GM13976 (cell line): ENCODE results near the gene DDT.
"Not testable (repeated sequence)": the region's sequence is repeated elsewhere in the genome, so short reads cannot be mapped to it uniquely, and the experiment has no call there.

ENCODE experiments used
- DNase-seq: peaks from one replicate; pipeline ENCODE4 v3.0.0; 2012; ENCODE audit warnings: low spot score
- in situ Hi-C: fragments of 300-500 bp; cut with MboI; formaldehyde crosslinking; loops from one replicate; pipeline ENCODE4 v1.12.0; 2022; ENCODE audit warnings: low sequenced_read_pairs, mixed read lengths, inconsistent platforms; ENCODE audit not compliant: unreplicated experiment
- TF ChIP-seq, protein P1 (sequence below): IDR thresholded peaks from 2 replicates; pipeline ENCODE4 v1.5.1; 2012; ENCODE audit warnings: borderline replicate concordance, mild to moderate bottlenecking; ENCODE audit not compliant: insufficient read depth; ENCODE audit errors: extremely low read depth, missing control alignments, control extremely low read depth

DDT gene

DNA sequence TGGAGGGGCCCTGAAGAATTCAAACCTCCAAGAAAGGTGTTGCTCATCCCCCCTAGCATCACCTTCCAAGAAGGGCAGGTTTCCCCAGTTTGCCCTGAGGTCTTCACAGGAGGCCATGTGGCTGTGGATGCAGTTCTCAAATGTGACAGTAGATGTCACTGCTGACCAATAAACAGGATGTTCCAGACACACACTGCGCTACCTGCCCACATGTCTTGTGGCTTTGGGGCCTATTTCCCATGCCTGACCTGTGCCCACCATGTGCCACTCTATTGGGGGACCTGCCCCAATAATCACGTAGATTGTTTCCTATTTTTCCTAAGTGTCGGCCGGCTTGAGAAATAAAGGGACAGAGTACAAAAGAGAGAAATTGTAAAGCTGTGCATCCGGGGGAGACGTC, 10.2 kb upstream of the DDT start:
- TF ChIP-seq, protein P1, sequence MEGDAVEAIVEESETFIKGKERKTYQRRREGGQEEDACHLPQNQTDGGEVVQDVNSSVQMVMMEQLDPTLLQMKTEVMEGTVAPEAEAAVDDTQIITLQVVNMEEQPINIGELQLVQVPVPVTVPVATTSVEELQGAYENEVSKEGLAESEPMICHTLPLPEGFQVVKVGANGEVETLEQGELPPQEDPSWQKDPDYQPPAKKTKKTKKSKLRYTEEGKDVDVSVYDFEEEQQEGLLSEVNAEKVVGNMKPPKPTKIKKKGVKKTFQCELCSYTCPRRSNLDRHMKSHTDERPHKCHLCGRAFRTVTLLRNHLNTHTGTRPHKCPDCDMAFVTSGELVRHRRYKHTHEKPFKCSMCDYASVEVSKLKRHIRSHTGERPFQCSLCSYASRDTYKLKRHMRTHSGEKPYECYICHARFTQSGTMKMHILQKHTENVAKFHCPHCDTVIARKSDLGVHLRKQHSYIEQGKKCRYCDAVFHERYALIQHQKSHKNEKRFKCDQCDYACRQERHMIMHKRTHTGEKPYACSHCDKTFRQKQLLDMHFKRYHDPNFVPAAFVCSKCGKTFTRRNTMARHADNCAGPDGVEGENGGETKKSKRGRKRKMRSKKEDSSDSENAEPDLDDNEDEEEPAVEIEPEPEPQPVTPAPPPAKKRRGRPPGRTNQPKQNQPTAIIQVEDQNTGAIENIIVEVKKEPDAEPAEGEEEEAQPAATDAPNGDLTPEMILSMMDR = peak; percentile 35
- in situ Hi-C loops = no loop called here
- DNase-seq = no peak

DNA sequence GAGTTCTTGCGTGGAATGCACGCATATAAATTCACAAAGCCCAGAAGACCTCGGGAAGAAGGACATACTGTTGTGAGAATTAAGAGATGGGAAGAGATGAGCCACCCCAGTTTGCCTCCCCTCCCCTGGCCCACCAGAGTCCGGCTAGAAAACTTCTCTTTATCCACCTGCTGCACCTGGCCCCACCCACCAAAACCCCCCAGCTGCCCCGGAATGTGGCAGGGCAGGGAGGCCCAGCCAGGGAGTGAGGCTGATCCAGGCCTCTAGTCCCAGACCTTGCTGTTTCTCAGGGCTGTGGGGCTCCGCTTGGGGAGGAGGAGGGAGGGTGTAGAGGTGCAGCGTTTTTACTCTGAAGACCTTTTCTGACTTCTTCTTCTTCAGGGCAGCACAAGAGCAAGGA, 6.3 kb upstream of the DDT start:
- in situ Hi-C loops, DNase-seq: not testable (repeated sequence)

DNA sequence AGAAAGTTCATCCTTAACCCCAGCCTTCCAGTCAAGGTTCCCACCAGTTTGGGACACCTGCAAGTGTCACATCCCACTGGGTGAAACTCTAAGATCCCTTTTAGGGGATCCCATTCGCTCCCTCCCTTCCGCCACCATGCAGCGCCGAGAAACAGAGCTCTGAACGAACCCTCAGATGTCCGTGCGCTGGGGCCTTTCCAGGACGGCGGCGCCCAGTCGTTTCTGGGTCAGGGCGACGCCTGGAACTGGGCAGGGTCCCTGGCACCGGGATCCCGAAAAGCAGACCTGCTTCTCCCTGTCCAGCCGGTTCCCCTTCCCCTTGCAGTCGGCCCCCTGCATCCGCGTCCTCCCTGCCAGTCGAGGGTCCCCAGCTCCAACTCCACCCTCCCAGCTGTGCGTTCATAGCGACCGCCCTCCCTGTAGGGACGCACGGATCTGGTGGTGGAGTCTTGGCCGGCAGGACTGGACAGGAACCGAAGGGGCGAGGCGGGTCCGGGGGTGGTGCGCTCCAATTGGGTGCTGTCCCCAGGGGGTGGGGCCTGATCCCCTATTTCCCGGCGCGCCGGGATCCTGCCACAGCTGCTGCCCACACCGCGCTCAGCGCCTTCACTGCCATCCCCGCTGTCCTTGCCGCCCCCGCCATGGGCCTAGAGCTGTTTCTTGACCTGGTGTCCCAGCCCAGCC, 5.5 kb upstream of the DDT start, which contains the start of gene GSTT2:
Gene GSTT2 (plus strand): TSS at position 578 of the 684 bp plus-strand sequence.
- in situ Hi-C loops, DNase-seq: not testable (repeated sequence)

DNA sequence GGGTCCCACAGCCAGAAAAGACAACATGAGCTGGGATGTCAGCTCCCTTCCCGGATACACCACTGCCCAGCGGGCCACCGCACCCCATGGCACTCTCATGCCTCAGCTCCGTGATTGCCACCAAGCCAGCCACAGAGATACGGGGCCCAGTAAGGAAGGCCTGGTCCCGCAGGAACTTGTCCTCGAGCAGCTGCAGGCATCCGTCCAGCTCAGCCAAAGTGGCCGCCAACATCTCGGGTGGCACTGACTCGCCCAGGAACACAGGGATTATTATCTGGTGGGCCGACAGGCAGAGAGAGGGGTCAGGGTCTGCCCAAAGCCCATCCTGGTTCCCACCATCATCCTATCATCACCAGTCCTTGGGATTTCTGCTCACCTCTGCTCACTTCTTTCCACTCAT, 3.1 kb upstream of the DDT start:
- DNase-seq, in situ Hi-C loops: not testable (repeated sequence)

DNA sequence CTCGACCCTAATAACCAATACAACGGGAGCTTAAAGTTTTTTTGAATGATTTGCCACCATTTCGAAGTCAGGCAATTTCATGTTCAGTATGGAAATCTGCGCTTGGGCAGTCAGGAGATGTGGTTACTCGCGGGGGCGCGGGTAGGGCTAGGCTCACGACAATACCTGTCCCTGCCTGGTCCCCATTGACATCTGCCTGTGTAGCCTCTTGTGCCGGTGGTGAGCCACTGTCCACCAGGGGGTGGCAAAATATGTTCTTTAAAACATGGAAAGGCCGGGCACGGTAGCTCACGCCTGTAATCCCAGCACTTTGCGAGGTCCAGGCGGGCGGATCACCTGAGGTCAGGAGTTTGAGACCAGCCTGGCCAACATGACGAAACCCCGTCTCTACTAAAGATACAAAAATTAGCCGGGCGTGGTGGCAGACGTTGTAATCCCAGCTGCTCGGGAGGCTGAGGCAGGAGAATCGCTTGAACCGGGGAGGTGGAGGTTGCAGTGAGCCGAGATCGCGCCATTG, 653 bp upstream of the DDT start:
- in situ Hi-C loops, DNase-seq: not testable (repeated sequence)

DNA sequence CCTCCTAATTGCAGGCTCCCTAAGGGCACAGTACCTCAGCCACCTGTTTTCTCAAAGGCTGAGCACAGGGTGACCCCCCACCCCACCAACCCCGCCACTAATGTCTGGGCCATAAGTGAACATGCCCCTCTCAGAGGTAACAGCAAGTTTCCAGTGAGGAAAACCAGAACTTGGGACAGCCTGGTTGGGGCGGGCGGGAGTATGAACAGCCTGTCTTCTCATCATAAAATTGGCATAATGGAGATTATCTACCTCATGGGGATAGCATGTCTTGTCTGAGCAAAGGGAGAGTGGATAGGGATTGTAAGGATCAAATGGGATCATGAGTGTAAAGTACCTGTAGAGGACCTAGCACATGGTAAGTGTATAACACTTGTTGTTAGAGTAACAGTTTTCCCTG, 2.3 kb downstream of the DDT start:
- in situ Hi-C loops, DNase-seq: not testable (repeated sequence)

DNA sequence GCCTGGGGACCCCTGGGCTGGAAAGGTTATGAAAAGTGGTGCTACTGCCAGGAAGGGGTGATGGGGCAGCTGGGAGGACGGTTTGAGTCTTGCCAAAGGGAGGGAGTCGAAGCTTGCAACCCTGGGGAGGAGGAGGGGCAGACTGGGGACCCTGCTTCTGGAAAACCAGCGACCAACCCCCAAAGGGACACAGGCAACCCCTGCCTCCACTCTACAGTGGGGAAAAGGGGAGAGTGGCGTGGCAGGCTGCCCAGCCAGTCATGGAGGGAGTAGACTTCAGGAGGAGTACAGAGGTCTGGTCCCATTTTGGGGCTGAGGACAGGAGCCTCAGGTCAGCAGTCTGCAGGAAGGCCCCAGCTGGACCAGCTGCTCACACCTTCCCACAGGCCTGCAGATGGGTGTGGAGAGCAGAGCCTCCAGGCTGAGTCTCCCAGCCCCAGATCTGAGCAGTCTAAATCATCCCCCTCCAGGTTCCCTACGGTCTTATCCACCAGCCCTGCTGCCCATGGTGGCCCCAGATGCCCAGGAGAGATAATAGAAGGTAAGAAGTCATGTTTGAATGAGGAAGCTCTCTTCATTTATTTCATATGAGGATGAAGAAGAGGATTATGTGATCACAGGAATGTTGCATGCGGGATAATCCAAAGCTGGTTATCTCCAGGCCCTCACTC, 3.3 kb downstream of the DDT start:
- TF ChIP-seq, protein P1 = no peak
- in situ Hi-C loops = no loop called here
- DNase-seq = no peak

DNA sequence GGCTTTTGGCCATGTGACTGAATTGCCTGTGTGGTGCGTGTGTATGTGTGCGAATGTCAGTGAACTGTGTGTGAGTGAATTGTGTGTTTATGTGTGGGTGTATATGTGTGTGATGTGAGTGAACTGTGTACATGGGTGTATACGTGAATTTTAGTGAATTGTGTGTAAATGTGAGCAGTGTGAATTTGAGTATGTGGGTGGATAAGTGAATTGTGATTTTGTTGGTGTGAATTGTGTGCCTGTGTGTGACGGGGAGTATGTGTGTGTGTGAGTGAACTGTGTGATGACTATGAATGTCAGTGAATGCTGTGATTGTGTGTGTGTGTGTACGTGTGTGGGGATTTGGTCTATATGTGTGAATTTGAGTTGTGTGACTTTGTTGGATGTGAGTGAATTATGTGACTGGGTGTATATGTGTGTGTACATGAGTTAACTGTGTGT, 4.0 kb downstream of the DDT start:
- in situ Hi-C loops = no loop called here
- DNase-seq = no peak
- TF ChIP-seq, protein P1 = no peak

DNA sequence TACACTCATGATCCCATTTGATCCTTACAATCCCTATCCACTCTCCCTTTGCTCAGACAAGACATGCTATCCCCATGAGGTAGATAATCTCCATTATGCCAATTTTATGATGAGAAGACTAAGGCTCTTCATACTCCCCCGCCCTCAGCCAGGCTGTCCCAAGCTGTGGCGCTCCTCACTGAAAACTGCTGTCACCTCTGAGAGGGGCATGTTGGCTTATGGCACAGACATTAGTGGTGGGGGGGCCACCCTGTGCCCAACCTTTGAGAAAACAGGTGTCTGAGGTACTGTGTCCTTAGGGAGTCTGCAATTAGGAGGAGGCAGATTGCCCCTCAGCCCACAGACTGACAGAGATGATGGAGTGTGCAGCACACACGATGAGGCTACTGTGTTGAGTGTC, 5.2 kb downstream of the DDT start:
- TF ChIP-seq, protein P1 = no peak
- in situ Hi-C loops = no loop called here
- DNase-seq = no peak

DNA sequence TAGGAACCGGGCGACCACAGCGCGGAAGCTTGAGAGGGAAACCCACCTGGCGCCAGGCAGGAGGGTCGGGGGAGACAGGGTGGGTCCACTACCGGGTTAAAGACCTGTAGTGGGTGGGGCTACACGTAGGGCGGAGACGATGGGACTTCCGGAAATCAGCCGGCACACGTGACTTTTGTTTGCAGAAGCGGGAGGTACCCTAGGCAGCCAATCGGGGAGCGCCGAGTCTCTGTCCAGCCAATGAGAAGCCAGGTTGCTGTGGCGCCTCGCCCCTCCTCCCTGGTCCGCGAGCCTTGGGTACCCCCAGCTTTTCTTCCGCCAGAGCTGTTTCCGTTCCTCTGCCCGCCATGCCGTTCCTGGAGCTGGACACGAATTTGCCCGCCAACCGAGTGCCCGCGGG, 7.7 kb downstream of the DDT start, which contains the start of gene DDTL:
Gene DDTL (plus strand): TSS at position 321 of the 400 bp plus-strand sequence. CDS start 27 bp downstream, at position 348.
- in situ Hi-C loops = not testable (repeated sequence)

DNA sequence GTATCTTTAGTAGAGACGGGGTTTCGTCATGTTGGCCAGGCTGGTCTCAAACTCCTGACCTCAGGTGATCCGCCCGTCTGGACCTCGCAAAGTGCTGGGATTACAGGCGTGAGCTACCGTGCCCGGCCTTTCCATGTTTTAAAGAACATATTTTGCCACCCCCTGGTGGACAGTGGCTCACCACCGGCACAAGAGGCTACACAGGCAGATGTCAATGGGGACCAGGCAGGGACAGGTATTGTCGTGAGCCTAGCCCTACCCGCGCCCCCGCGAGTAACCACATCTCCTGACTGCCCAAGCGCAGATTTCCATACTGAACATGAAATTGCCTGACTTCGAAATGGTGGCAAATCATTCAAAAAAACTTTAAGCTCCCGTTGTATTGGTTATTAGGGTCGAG, 8.1 kb downstream of the DDT start:
- DNase-seq, in situ Hi-C loops: not testable (repeated sequence)

More for the DNA sequence above, 7.7 kb downstream of the DDT start, which contains the start of gene DDTL:
- DNase-seq = not testable (repeated sequence)

DNA sequence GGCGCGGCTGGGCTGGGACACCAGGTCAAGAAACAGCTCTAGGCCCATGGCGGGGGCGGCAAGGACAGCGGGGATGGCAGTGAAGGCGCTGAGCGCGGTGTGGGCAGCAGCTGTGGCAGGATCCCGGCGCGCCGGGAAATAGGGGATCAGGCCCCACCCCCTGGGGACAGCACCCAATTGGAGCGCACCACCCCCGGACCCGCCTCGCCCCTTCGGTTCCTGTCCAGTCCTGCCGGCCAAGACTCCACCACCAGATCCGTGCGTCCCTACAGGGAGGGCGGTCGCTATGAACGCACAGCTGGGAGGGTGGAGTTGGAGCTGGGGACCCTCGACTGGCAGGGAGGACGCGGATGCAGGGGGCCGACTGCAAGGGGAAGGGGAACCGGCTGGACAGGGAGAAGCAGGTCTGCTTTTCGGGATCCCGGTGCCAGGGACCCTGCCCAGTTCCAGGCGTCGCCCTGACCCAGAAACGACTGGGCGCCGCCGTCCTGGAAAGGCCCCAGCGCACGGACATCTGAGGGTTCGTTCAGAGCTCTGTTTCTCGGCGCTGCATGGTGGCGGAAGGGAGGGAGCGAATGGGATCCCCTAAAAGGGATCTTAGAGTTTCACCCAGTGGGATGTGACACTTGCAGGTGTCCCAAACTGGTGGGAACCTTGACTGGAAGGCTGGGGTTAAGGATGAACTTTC, 13.0 kb downstream of the DDT start, which contains the start of gene GSTT2B:
Gene GSTT2B (minus strand): TSS at position 112 of the 688 bp plus-strand sequence. CDS start 64 bp downstream, at position 48.
- in situ Hi-C loops, DNase-seq: not testable (repeated sequence)
